HEK293 (cell line): ENCODE data around the gene KLHL10.

Source experiments
- ZNF221 ChIP-seq: fragments of 450-650 bp; formaldehyde crosslinking; IDR thresholded peaks from 2 replicates; pipeline ENCODE4 v1.5.1; 2017; ENCODE audit warnings: missing biosample characterization, missing genetic modification characterization, borderline replicate concordance
- ZNF433 ChIP-seq: fragments of 450-650 bp; formaldehyde crosslinking; IDR thresholded peaks from 2 replicates; pipeline ENCODE4 v1.5.1; 2016; ENCODE audit warnings: missing biosample characterization, missing genetic modification characterization, low read depth
- ZNF48 ChIP-seq: fragments of 450-650 bp; formaldehyde crosslinking; IDR thresholded peaks from 2 replicates; pipeline ENCODE4 v1.5.1; 2016; ENCODE audit warnings: missing biosample characterization, missing genetic modification characterization

- no peak for TF ChIP-seq ZNF48 (tag by site-specific recombination)
- TF ChIP-seq ZNF221 = no peak
- TF ChIP-seq ZNF433 (tag by site-specific recombination) = no peak
These were observed 23.9 kb upstream of the KLHL10 start for GRCh38 chr17:41813699-41814124.
